ENCODE measurements around the gene MAGEA1. TPM values are rescaled to one million over a fixed set of nuclear protein-coding genes. Genes with fewer than 3 reads are reported as not detected.

Gene MAGEA1
- total RNA-seq, 2 donors from 2014 or later: not detected

Other genes starting within 250 kb of the MAGEA1 start
- under 1 TPM in 1 of 2 donors, not detected in 1; 0.06 TPM for gene PNMA5, start 185.2 kb upstream of the MAGEA1 start, total RNA-seq
- 1 to 10 TPM in 1 of 2 donors, under 1 TPM in 1; 0.71 to 1.9 TPM for gene PNMA3, start 122.8 kb upstream of the MAGEA1 start, total RNA-seq
- 1 to 10 TPM; 1.6 to 2.1 TPM for gene PNMA6A, start 106.8 kb upstream of the MAGEA1 start, total RNA-seq
- gene PNMA6F, start 142.5 kb downstream of the MAGEA1 start, total RNA-seq: not detected
- 1 to 10 TPM; 4.8 to 7.4 TPM for gene ZNF275, start 154.9 kb downstream of the MAGEA1 start, total RNA-seq
- gene PNMA6E, start 222.1 kb downstream of the MAGEA1 start, total RNA-seq: not detected
- 1 to 10 TPM in 1 of 2 donors, under 1 TPM in 1; 0.85 to 2.0 TPM for gene ZFP92, start 232.2 kb downstream of the MAGEA1 start, total RNA-seq